GM19193 (cell line): ENCODE results near the gene PLA2G4D.

Experiments used
- POLR2A ChIP-seq: IDR thresholded peaks from 4 replicates; pipeline ENCODE4 v1.6.1; 2011; ENCODE audit not compliant: insufficient read depth, insufficient read length; ENCODE audit errors: extremely low read depth

The PLA2G4D gene

DNA sequence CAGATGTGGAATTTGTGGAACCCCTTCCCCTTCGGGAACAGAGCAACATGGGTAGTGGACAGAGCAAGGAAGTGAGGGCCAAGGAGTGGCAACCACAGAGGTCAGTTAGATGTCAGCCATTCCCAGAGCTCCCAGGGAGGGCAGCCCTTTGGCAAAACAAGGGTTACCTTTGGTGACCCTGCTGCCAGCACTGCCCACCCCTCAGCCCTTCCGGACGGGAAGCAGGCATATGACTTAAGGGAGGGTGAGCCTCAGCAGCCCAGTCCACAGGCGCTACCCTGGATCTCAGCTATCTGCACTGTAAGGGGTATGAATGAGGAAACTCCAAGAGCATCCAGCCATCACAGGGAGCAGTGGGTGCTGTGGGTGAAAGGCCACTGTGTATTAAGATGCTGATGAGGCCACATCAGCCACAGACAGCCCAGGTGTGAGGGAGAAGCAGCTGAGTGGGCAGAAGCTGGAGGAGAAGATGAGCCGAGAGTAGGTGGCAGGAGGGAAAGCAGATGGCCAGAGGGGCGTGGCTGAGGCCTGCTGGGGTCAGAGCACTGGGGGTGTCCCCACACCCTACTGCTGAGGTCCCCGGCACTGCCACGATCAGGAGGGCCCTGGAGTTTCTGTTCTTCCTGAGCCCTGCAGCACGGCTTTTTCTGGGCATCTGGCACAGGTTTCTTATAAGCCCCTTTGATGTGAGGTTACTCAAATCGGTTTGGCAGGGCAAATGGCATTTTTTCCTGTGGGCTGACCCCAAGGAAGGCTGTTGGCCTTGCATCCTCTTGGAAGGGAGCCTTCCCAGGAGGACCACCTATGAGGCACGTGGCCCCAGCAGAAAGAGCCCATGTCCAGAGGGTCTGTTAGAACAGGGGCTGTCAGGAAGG lies 6.2 kb downstream of the PLA2G4D start:
- TF ChIP-seq POLR2A: no peak

DNA sequence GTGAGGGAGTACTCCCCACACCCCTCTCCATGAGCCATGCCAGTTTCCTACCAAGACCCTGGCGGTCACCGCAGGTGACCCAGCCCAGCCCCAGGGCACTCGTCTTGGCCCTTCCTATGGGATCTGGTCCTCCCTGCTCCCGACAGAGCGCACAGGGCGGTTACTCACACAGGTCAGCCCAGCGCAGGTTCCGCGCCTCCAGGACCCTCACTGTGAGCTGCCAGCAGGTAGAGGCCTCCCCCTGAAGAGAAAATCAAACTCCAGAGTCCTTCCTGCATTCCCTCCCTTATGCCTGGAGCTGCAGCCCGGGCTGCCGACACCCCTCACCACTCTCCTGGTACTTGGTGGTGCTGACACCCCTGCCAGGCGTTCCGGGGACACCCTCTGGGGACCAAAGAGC lies 6.9 kb downstream of the PLA2G4D start:
- TF ChIP-seq POLR2A: no peak

- TF ChIP-seq POLR2A: no peak
These were observed 8.6 kb downstream of the PLA2G4D start for GRCh38 chr15:42085721-42086120.

GRCh38 chr15:42085236-42085605 lies 9.1 kb downstream of the PLA2G4D start:
- TF ChIP-seq POLR2A: no peak

- TF ChIP-seq POLR2A: no peak
These were observed 9.7 kb downstream of the PLA2G4D start for GRCh38 chr15:42084465-42085235.

- TF ChIP-seq POLR2A: no peak
These were observed 10.4 kb downstream of the PLA2G4D start for GRCh38 chr15:42083916-42084315.

- TF ChIP-seq POLR2A: no peak
These were observed 10.8 kb downstream of the PLA2G4D start for GRCh38 chr15:42083605-42083908.

DNA sequence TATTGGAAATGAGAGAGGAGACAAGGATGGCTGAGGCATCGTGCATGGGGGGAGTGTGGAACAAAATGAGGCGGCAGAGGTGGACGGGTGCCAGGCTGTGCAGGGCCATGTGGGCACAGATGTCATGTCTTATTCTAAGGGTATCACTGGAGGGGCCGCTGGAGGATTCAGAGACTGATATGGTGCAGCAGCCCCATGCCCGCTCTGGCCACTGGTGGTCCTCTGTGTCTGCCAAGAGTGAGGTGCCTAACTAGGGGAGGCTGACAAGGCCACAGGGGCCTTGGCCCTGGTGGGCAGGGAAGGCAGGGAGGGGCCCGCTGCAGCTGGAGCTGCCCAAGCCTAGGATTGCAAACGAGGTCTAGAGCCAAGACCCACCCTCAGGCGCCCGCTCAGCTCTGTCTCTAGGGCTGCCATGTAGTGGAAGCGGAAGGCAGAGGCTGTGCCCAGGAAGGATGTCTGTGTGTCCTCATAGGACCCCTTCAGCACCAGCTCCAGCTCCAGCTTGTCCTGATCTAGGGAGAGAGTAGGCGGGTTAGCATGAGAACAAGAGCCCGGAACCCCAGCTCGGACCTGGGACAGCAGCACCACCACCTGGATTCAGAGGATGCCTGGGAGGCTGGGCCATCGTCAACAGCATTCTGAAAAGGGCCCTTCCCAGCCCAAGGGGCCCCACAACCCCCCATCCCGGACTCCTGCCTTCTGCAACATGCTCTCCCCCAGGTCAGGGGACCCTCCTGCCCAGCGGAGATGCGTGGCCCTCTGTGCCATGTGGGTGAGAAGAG lies 11.3 kb downstream of the PLA2G4D start:
- TF ChIP-seq POLR2A: no peak

DNA sequence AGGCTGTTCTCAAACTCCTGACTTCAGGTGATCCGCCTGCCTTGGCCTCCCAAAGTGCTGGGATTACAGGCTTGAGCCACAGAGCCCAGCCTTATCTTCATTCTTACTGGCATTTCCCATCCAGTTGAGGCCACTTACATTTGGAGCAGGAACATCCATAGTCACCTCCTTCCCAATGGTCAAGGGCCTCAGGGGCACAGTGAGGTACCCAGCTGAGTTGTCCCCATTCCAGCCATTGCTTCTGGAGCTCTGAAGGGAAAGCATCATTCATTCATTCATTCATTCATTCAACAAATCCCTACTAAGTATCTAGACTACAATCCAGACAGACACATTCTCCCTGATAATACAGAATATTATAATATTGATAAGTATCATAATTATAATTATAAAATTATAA lies 12.2 kb downstream of the PLA2G4D start:
- TF ChIP-seq POLR2A: no peak

GRCh38 chr15:42080919-42081830 lies 13.2 kb downstream of the PLA2G4D start:
- no peak for TF ChIP-seq POLR2A

DNA sequence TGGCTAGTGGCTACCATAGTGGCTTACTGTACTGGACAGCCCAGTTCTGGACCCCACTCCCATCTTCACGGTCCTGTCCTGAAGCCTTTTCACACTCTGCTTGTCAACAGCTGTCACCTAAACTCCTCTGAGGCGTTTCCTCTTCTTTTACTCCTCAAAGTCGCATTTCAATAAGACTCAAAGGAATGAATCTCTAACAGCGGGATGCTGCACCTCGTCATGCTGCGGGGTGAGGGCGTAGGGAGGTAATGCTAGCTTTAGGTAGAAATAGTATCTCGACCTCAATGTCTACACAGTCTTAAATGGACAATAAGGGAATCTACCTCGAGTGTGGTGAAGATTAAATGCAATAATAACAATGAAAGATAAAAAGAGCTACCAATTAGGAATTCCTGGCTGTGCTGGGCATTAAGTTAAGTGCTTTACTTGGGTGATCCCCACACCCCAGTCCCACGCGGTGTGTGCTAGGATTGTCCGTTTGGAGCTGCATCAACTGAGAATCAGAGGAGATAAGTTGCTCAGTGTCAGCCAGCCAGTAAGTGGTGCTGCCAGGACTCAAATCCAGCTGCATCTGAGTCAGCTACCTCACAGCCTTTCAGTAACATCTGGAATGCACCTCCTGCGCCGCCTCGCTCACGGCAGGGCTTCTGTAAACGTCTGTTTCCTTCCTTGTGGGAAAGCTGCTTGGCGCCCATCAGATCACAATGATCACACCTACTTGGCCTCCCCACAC lies 14.0 kb downstream of the PLA2G4D start:
- no peak for TF ChIP-seq POLR2A

GRCh38 chr15:42079401-42079908 lies 14.9 kb downstream of the PLA2G4D start:
- TF ChIP-seq POLR2A: no peak

DNA sequence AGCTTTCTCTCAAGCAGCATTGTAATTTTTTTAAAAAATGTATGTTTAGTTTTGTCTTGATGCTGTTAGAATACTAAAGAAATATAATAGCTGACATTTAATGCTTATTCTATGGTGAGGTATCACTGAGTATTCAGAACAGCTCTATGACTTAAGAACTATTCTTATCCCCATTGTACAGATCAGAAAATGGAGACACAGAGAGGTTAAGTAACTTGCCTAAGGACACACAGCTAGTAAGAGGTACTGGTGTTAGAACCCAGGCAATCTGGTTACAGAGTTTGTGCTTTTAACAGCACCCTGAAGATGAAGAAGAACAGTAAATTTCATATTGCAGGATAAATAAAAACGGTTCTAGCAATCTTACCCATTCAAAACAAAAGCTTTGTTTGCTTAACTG lies 15.5 kb downstream of the PLA2G4D start:
- no peak for TF ChIP-seq POLR2A

- no peak for TF ChIP-seq POLR2A
These were observed 16.7 kb downstream of the PLA2G4D start for GRCh38 chr15:42077689-42078088.

- TF ChIP-seq POLR2A: no peak
These were observed 20.9 kb downstream of the PLA2G4D start for GRCh38 chr15:42073418-42073817.
